GM12875 (cell line): ENCODE measurements around the gene MXRA7.
"Not testable (repeated sequence)": the region's sequence is repeated elsewhere in the genome, so short reads cannot be mapped to it uniquely, and the experiment has no call there.

Experiments
- H3K4me3 ChIP-seq: one replicate; pipeline ENCODE4 v1.5.1; 2011; ENCODE audit warnings: low read depth, low read length, control low read depth
- CTCF ChIP-seq: IDR thresholded peaks from 2 replicates; pipeline ENCODE4 v1.5.1; 2011; ENCODE audit warnings: low read depth, mild to moderate bottlenecking, control low read depth, inconsistent platforms, low read length, moderate library complexity, borderline replicate concordance; ENCODE audit not compliant: insufficient read depth

The MXRA7 gene

GRCh38 chr17:76716839-76717215 lies 6.1 kb upstream of the MXRA7 start:
- no peak overlapping the region for H3K4me3 ChIP-seq
- TF ChIP-seq CTCF = no peak

GRCh38 chr17:76716146-76716838 lies 5.5 kb upstream of the MXRA7 start:
- TF ChIP-seq CTCF = no peak

GRCh38 chr17:76715496-76715830 lies 4.7 kb upstream of the MXRA7 start:
- no peak for TF ChIP-seq CTCF
- no peak overlapping the region for H3K4me3 ChIP-seq

More at GRCh38 chr17:76716146-76716838, 5.5 kb upstream of the MXRA7 start:
- H3K4me3 ChIP-seq = no peak overlapping the region

- TF ChIP-seq CTCF = peak; percentile 71; the same call in 1 of the 2 replicates
- no peak overlapping the region for H3K4me3 ChIP-seq
Measured at GRCh38 chr17:76714822-76715495, 4.2 kb upstream of the MXRA7 start.

- no peak for TF ChIP-seq CTCF
- H3K4me3 ChIP-seq = no peak overlapping the region
Measured at GRCh38 chr17:76714336-76714735, 3.6 kb upstream of the MXRA7 start.

- no peak for TF ChIP-seq CTCF
- H3K4me3 ChIP-seq = no peak overlapping the region
Measured at GRCh38 chr17:76713765-76714164, 3.0 kb upstream of the MXRA7 start.

GRCh38 chr17:76712321-76712720 lies 1.6 kb upstream of the MXRA7 start:
- not testable (repeated sequence) for H3K4me3 ChIP-seq

GRCh38 chr17:76709951-76710862 lies 558 bp downstream of the MXRA7 start:
- H3K4me3 ChIP-seq = not testable (repeated sequence)
